ENCODE measurements around the gene CREBBP.
"Not testable (repeated sequence)": the region's sequence is repeated elsewhere in the genome, so short reads cannot be mapped to it uniquely, and the experiment has no call there.

Gene CREBBP

GRCh38 chr16:3715430-3715829 lies 165.1 kb downstream of the CREBBP start:
- no peak for DNase-seq (ENCODE audit: low read depth in 2 of 2)

- not testable (repeated sequence) for DNase-seq (ENCODE audit: low read depth in 2 of 2)
Observed at GRCh38 chr16:3714378-3714777, 166.1 kb downstream of the CREBBP start.

- DNase-seq (ENCODE audit: low read depth in 2 of 2) = no peak
Observed at GRCh38 chr16:3713587-3714242, 166.8 kb downstream of the CREBBP start.

GRCh38 chr16:3712861-3713372 lies 167.6 kb downstream of the CREBBP start:
- DNase-seq (ENCODE audit: low read depth in 2 of 2) = no peak

- no peak for DNase-seq (ENCODE audit: low read depth in 2 of 2)
Observed at GRCh38 chr16:3706253-3707012, 174.1 kb downstream of the CREBBP start.

GRCh38 chr16:3702082-3702481 lies 178.4 kb downstream of the CREBBP start:
- DNase-seq (ENCODE audit: low read depth in 2 of 2) = no peak

- no peak for DNase-seq (ENCODE audit: low read depth in 2 of 2)
Observed at GRCh38 chr16:3701531-3701930, 179.0 kb downstream of the CREBBP start.

- no peak for DNase-seq (ENCODE audit: low read depth in 2 of 2)
Observed at GRCh38 chr16:3698941-3699340, 181.6 kb downstream of the CREBBP start.

GRCh38 chr16:3696425-3697218 lies 183.9 kb downstream of the CREBBP start:
- DNase-seq (ENCODE audit: low read depth in 2 of 2) = no peak

- no peak for DNase-seq (ENCODE audit: low read depth in 2 of 2)
Observed at GRCh38 chr16:3695610-3696369, 184.7 kb downstream of the CREBBP start.

- no peak for DNase-seq (ENCODE audit: low read depth in 2 of 2)
Observed at GRCh38 chr16:3694051-3694450, 186.5 kb downstream of the CREBBP start.

GRCh38 chr16:3691761-3692160 lies 188.8 kb downstream of the CREBBP start:
- no peak for DNase-seq (ENCODE audit: low read depth in 2 of 2)

- DNase-seq (ENCODE audit: low read depth in 2 of 2) = no peak
Observed at GRCh38 chr16:3690980-3691720, 189.4 kb downstream of the CREBBP start.

- DNase-seq (ENCODE audit: low read depth in 2 of 2) = peak; percentile 65 to 67
Observed at GRCh38 chr16:3690470-3690928, 190.0 kb downstream of the CREBBP start.

GRCh38 chr16:3689731-3690130 lies 190.8 kb downstream of the CREBBP start:
- no peak for DNase-seq (ENCODE audit: low read depth in 2 of 2)

- DNase-seq (ENCODE audit: low read depth in 2 of 2) = no peak
Observed at GRCh38 chr16:3687792-3688191, 192.7 kb downstream of the CREBBP start.

GRCh38 chr16:3687021-3687420 lies 193.5 kb downstream of the CREBBP start:
- DNase-seq (ENCODE audit: low read depth in 2 of 2) = no peak

GRCh38 chr16:3681206-3681605 lies 199.3 kb downstream of the CREBBP start:
- DNase-seq (ENCODE audit: low read depth in 2 of 2) = no peak

- DNase-seq (ENCODE audit: low read depth in 2 of 2) = no peak
Observed at GRCh38 chr16:3677994-3678393, 202.5 kb downstream of the CREBBP start.

GRCh38 chr16:3675601-3676130 lies 204.8 kb downstream of the CREBBP start:
- DNase-seq (ENCODE audit: low read depth in 2 of 2) = no peak

All from stimulated activated CD8-positive, alpha-beta memory T cell treated with anti-CD3 and anti-CD28 coated beads, Interleukin-15, amount 100 ng/mL, for 4 hours (primary cell).